ENCODE results near the gene SLC9B1. TPM values are rescaled to one million over a fixed set of nuclear protein-coding genes. Genes with fewer than 3 reads are reported as not detected.

Gene SLC9B1
- total and polyA plus RNA-seq, 2 of the 13 experiments (the other 11 are each of a cell fraction or from before 2014, with no cell fraction given): 0.17 to 0.20 TPM

DNA sequence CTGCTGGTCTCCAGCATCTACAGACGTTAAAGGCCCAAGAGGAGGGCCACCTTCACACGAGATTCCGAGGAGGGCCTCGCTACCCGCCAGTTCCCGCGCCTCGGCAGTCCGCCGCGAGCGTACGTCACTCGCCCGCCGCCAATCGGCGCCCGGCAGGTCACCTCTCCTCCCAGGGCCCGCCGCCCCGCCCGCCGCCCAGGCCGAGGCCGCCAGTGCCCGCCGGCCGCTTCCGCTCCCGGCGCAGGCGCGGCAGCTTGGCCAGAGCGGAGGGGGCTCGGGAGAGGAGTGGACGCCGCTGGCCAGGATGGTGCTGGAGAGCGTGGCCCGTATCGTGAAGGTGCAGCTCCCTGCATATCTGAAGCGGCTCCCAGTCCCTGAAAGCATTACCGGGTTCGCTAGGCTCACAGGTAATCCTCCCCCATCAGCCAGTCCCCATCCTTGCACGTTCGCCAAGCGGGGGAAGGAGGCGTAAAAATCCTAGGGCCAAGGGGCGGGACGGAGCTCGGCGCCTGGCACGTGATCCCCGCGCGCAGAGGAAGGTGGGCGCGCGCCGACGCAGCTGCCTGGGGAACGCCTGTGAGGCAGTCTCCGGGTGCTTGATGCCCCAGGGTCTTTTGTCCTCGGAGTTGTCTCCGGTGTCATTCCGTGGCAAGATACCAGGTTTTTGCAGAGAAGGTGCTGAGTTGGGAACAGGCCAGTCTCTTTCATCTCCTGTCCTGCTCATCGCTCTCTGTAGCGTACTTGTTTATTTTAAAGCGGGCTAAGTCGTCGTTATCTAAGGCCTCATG lies 150.5 kb downstream of the SLC9B1 start, which contains the start of gene CISD2 (continued):
- TF ChIP-seq ZBTB44 (CRISPR knock-in tag; IDR thresholded peaks at IDR 0.05): no peak
- TF ChIP-seq DNMT1 (CRISPR knock-in tag; IDR thresholded peaks at IDR 0.05): peak; percentile 86
- 0 out of 2 replicates have a peak, but pooled peaks have one; percentile 46 for TF ChIP-seq ETV6 (CRISPR knock-in tag; conservative IDR thresholded peaks at IDR 0.05)
- no peak for TF ChIP-seq AKNA (CRISPR knock-in tag; IDR thresholded peaks at IDR 0.05; ENCODE audit: borderline replicate concordance)
- TF ChIP-seq ISX (CRISPR knock-in tag; conservative IDR thresholded peaks at IDR 0.05): no peak
- TF ChIP-seq ZNF430 (CRISPR knock-in tag; IDR thresholded peaks at IDR 0.05): peak; percentile 78
- TF ChIP-seq ZNF773 (CRISPR knock-in tag; IDR thresholded peaks at IDR 0.05; ENCODE audit: borderline replicate concordance): 0 out of 2 replicates have a peak, but pooled peaks have one; percentile 90
- TF ChIP-seq ZNF7 (CRISPR knock-in tag; IDR thresholded peaks at IDR 0.05): 0 out of 2 replicates have a peak, but pooled peaks have one; percentile 35
- TF ChIP-seq REPIN1 (CRISPR knock-in tag; IDR thresholded peaks at IDR 0.05; ENCODE audit: borderline replicate concordance, low read depth): peak; percentile 91
- TF ChIP-seq SAP130 (CRISPR knock-in tag; IDR thresholded peaks at IDR 0.05; ENCODE audit: low read depth): peak; percentile 85
- TF ChIP-seq ASH2L (IDR thresholded peaks at IDR 0.05; ENCODE audit: insufficient read length, low read depth, low read length): peak; percentile 93
- 0 out of 2 replicates have a peak, but pooled peaks have one; percentile 84 for TF ChIP-seq ZNF30 (CRISPR knock-in tag; IDR thresholded peaks at IDR 0.05)
- TF ChIP-seq PITX1 (CRISPR knock-in tag; IDR thresholded peaks at IDR 0.05): peak; percentile 90
- peak; percentile 91 for TF ChIP-seq ZSCAN22 (CRISPR knock-in tag; IDR thresholded peaks at IDR 0.05)
- TF ChIP-seq ZBTB42 (CRISPR knock-in tag; IDR thresholded peaks at IDR 0.05): peak; percentile 69; the same call in 1 of the 2 replicates
- 0 out of 2 replicates have a peak, but pooled peaks have one; percentile 87 for TF ChIP-seq GTF3A (CRISPR knock-in tag; conservative IDR thresholded peaks at IDR 0.05)
- peak; percentile 90 for TF ChIP-seq ZNF883 (CRISPR knock-in tag; IDR thresholded peaks at IDR 0.05; ENCODE audit: not compliant biosample characterization)
- TF ChIP-seq FOXK1 (CRISPR knock-in tag; IDR thresholded peaks at IDR 0.05; ENCODE audit: borderline replicate concordance, low read depth): no peak
- peak; percentile 77; the same call in 1 of the 2 replicates for TF ChIP-seq SNAPC2 (CRISPR knock-in tag; IDR thresholded peaks at IDR 0.05)
- TF ChIP-seq RFXANK (CRISPR knock-in tag; IDR thresholded peaks at IDR 0.05): peak; percentile 74; the same call in 1 of the 2 replicates
- no peak; the same call in 1 of the 2 replicates for TF ChIP-seq GTF2F1 (IDR thresholded peaks at IDR 0.05; ENCODE audit: low read length)
- TF ChIP-seq, protein P1, sequence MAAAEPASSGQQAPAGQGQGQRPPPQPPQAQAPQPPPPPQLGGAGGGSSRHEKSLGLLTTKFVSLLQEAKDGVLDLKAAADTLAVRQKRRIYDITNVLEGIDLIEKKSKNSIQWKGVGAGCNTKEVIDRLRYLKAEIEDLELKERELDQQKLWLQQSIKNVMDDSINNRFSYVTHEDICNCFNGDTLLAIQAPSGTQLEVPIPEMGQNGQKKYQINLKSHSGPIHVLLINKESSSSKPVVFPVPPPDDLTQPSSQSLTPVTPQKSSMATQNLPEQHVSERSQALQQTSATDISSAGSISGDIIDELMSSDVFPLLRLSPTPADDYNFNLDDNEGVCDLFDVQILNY (CRISPR knock-in tag; conservative IDR thresholded peaks at IDR 0.05): 0 out of 2 replicates have a peak, but pooled peaks have one; percentile 17
- TF ChIP-seq TBX3 (IDR thresholded peaks at IDR 0.05; ENCODE audit: borderline replicate concordance): peak; percentile 29; the same call in 1 of the 2 replicates
